Measurements from ENCODE around the gene PELI2.

DNA sequence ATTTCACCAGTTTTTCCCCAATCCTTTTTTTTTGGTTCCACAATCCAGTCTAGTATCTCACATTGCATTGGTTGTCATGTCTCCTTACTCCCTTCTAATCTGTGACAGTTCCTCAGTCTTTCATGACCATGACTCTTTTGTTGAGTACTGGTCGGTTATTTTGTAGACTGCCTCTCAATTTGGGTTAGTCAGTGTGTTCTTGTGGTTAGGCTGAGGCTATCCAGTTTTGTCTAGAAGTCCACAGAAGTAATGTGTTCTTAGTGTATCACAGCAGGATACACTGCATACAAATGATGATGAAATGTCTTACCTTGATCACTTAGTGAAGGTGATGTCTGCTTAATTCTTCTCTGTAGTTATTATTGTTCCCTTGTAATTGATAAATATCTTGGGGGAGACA, 24.8 kb downstream of the PELI2 start:
- TF ChIP-seq, protein P1, sequence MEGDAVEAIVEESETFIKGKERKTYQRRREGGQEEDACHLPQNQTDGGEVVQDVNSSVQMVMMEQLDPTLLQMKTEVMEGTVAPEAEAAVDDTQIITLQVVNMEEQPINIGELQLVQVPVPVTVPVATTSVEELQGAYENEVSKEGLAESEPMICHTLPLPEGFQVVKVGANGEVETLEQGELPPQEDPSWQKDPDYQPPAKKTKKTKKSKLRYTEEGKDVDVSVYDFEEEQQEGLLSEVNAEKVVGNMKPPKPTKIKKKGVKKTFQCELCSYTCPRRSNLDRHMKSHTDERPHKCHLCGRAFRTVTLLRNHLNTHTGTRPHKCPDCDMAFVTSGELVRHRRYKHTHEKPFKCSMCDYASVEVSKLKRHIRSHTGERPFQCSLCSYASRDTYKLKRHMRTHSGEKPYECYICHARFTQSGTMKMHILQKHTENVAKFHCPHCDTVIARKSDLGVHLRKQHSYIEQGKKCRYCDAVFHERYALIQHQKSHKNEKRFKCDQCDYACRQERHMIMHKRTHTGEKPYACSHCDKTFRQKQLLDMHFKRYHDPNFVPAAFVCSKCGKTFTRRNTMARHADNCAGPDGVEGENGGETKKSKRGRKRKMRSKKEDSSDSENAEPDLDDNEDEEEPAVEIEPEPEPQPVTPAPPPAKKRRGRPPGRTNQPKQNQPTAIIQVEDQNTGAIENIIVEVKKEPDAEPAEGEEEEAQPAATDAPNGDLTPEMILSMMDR (tag by site-specific recombination; IDR thresholded peaks at IDR 0.05), result no peak
- TF ChIP-seq ZNF776 (tag by site-specific recombination; IDR thresholded peaks at IDR 0.05; ENCODE audit: borderline replicate concordance) (no peak), IKZF3 (tag by site-specific recombination; IDR thresholded peaks at IDR 0.05) (no peak)
- TF ChIP-seq, protein P2, sequence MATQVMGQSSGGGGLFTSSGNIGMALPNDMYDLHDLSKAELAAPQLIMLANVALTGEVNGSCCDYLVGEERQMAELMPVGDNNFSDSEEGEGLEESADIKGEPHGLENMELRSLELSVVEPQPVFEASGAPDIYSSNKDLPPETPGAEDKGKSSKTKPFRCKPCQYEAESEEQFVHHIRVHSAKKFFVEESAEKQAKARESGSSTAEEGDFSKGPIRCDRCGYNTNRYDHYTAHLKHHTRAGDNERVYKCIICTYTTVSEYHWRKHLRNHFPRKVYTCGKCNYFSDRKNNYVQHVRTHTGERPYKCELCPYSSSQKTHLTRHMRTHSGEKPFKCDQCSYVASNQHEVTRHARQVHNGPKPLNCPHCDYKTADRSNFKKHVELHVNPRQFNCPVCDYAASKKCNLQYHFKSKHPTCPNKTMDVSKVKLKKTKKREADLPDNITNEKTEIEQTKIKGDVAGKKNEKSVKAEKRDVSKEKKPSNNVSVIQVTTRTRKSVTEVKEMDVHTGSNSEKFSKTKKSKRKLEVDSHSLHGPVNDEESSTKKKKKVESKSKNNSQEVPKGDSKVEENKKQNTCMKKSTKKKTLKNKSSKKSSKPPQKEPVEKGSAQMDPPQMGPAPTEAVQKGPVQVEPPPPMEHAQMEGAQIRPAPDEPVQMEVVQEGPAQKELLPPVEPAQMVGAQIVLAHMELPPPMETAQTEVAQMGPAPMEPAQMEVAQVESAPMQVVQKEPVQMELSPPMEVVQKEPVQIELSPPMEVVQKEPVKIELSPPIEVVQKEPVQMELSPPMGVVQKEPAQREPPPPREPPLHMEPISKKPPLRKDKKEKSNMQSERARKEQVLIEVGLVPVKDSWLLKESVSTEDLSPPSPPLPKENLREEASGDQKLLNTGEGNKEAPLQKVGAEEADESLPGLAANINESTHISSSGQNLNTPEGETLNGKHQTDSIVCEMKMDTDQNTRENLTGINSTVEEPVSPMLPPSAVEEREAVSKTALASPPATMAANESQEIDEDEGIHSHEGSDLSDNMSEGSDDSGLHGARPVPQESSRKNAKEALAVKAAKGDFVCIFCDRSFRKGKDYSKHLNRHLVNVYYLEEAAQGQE (tag by site-specific recombination; IDR thresholded peaks at IDR 0.05), result no peak
